ENCODE measurements around the gene DPP10. TPM values are rescaled to one million over a fixed set of nuclear protein-coding genes. Genes with fewer than 3 reads are reported as not detected.

DPP10 gene
- total RNA-seq, 1 experiment from 2014 or later: not detected

- POLR2A ChIA-PET: no interaction called here
- Histone ChIP-seq H3K4me1 (ENCODE audit: control insufficient read depth, insufficient read depth, low read length) (no peaks in the 10 kb centered on the region), H3K27me3 (ENCODE audit: control insufficient read depth, insufficient read depth, low read length) (no peaks in the 10 kb centered on the region), H3K27ac (ENCODE audit: low read length) (no peak overlapping the region), H3K36me3 (ENCODE audit: control insufficient read depth, insufficient read depth, low read length) (no peaks in the 10 kb centered on the region), H3K4me3 (ENCODE audit: low read depth in 2 of 2, low read length in 2 of 2) (no peak overlapping the region), H3K9me3 (ENCODE audit: control insufficient read depth, insufficient read depth, low read depth, low read length) (no peaks in the 10 kb centered on the region)
- no TSS peak for BruUV-seq (replicated peaks)
- intact Hi-C loops (cut with micrococcal nuclease; ENCODE audit: unreplicated experiment) (no loop called here), in situ Hi-C loops (cut with HindIII; ENCODE audit: low pct_unique_long_range_greater_than_20kb, low sequenced_read_pairs) (no loop called here)
- TF ChIP-seq POLR2AphosphoS5 (IDR thresholded peaks at IDR 0.05; ENCODE audit: low read depth, low read length) (no peak), CTCF (IDR thresholded peaks at IDR 0.05) (no peak), TCF7L2 (IDR thresholded peaks at IDR 0.05; ENCODE audit: low read depth, low read length) (no peak), REST (IDR thresholded peaks at IDR 0.05; ENCODE audit: insufficient read depth in 1 of 2, low read depth in 2 of 2, low read length in 1 of 2) (no peak), SIN3A (IDR thresholded peaks at IDR 0.05; ENCODE audit: borderline replicate concordance, insufficient read depth, low read depth, low read length) (no peak)
- DNase-seq (ENCODE audit: low read depth, low spot score): no peak
- CTCF ChIA-PET: no interaction called here
- no peak for ATAC-seq
Measured at GRCh38 chr2:115796078-115796477, 1353.6 kb downstream of the DPP10 start.

- ATAC-seq (no peak), DNase-seq (ENCODE audit: low read depth, low spot score) (no peak)
- Histone ChIP-seq H3K4me3 (ENCODE audit: low read depth in 2 of 2, low read length in 2 of 2) (no peak overlapping the region), H3K27me3 (ENCODE audit: control insufficient read depth, insufficient read depth, low read length) (no peaks in the 10 kb centered on the region), H3K27ac (ENCODE audit: low read length) (no peak overlapping the region), H3K4me1 (ENCODE audit: control insufficient read depth, insufficient read depth, low read length) (no peaks in the 10 kb centered on the region), H3K36me3 (ENCODE audit: control insufficient read depth, insufficient read depth, low read length) (no peaks in the 10 kb centered on the region), H3K9me3 (ENCODE audit: control insufficient read depth, insufficient read depth, low read depth, low read length) (no peaks in the 10 kb centered on the region)
- POLR2A ChIA-PET: no interaction called here
- CTCF ChIA-PET: no interaction called here
- in situ Hi-C loops (cut with HindIII; ENCODE audit: low pct_unique_long_range_greater_than_20kb, low sequenced_read_pairs): no loop called here
- no TSS peak for BruUV-seq (replicated peaks)
- TF ChIP-seq TCF7L2 (IDR thresholded peaks at IDR 0.05; ENCODE audit: low read depth, low read length) (no peak), CTCF (IDR thresholded peaks at IDR 0.05) (no peak), SIN3A (IDR thresholded peaks at IDR 0.05; ENCODE audit: borderline replicate concordance, insufficient read depth, low read depth, low read length) (no peak), REST (IDR thresholded peaks at IDR 0.05; ENCODE audit: insufficient read depth in 1 of 2, low read depth in 2 of 2, low read length in 1 of 2) (no peak), POLR2AphosphoS5 (IDR thresholded peaks at IDR 0.05; ENCODE audit: low read depth, low read length) (no peak)
- intact Hi-C loops (cut with micrococcal nuclease; ENCODE audit: unreplicated experiment): no loop called here
Measured at GRCh38 chr2:115807276-115807675, 1364.8 kb downstream of the DPP10 start.
